Bronchial epithelial cell (primary cell): Measurements from ENCODE around the gene NRXN3. TPM values are rescaled to one million over a fixed set of nuclear protein-coding genes. Genes with fewer than 3 reads are reported as not detected.

Source experiments
- DNase-seq: peaks from one replicate; pipeline ENCODE4 v3.0.0-alpha.2; 2010; ENCODE audit warnings: low read depth
- FAIRE-seq: peaks from 2 replicates; lab custom pipeline; 2011; peaks lifted over from hg19 to GRCh38; lab: Jason Lieb, UNC
- H3K27me3 ChIP-seq: 2 replicates; pipeline ENCODE4 v1.5.1; 2011; ENCODE audit warnings: low read length; ENCODE audit not compliant: control insufficient read depth, insufficient read depth
- H3K36me3 ChIP-seq: 2 replicates; pipeline ENCODE4 v1.5.1; 2011; ENCODE audit warnings: low read length; ENCODE audit not compliant: control insufficient read depth, insufficient read depth
- H3K4me3 ChIP-seq: 2 replicates; pipeline ENCODE4 v1.5.1; 2011; ENCODE audit warnings: mild to moderate bottlenecking, low read depth, low read length, control low read depth
- CTCF ChIP-seq: IDR thresholded peaks from 2 replicates; pipeline ENCODE4 v1.5.1; 2011; ENCODE audit warnings: mild to moderate bottlenecking, moderate library complexity, low read length, control low read depth, inconsistent platforms; ENCODE audit not compliant: insufficient read depth, severe bottlenecking
- total RNA-seq: library from RNA; depleted of rRNA; stranded (reverse); fragments of >200 nt; gene quantifications from 2 replicates; pipeline ENCODE4 v1.2.1, GENCODE V29; 2014

NRXN3 gene
- total RNA-seq, 1 donor from 2014 or later = under 0.01 TPM

GRCh38 chr14:78847801-78848200 is 677.6 kb downstream of the NRXN3 start:
- no peaks in the 10 kb centered on the region for H3K36me3 ChIP-seq
- no peak for TF ChIP-seq CTCF
- no peak for DNase-seq
- no peak overlapping the region for H3K4me3 ChIP-seq
- H3K27me3 ChIP-seq = no peaks in the 10 kb centered on the region
- FAIRE-seq = no peak

GRCh38 chr14:78848234-78848820 is 678.2 kb downstream of the NRXN3 start:
- Histone ChIP-seq H3K4me3 (no peak overlapping the region), H3K27me3 (no peaks in the 10 kb centered on the region), H3K36me3 (no peaks in the 10 kb centered on the region)
- FAIRE-seq (no peak), DNase-seq (peak; percentile 50)
- TF ChIP-seq CTCF = peak; percentile 93

GRCh38 chr14:78849952-78850351 is 679.8 kb downstream of the NRXN3 start:
- DNase-seq (no peak), FAIRE-seq (no peak)
- Histone ChIP-seq H3K4me3 (no peak overlapping the region), H3K27me3 (no peaks in the 10 kb centered on the region), H3K36me3 (no peaks in the 10 kb centered on the region)
- no peak for TF ChIP-seq CTCF

- FAIRE-seq = no peak
- no peak for TF ChIP-seq CTCF
Observed at GRCh38 chr14:78851189-78851588, 681.0 kb downstream of the NRXN3 start.

GRCh38 chr14:78852040-78852439 is 681.9 kb downstream of the NRXN3 start:
- TF ChIP-seq CTCF = no peak
- Histone ChIP-seq H3K36me3 (no peaks in the 10 kb centered on the region), H3K27me3 (no peaks in the 10 kb centered on the region), H3K4me3 (no peak overlapping the region)
- no peak for DNase-seq
- no peak for FAIRE-seq

More at GRCh38 chr14:78851189-78851588, 681.0 kb downstream of the NRXN3 start:
- Histone ChIP-seq H3K4me3 (no peak overlapping the region), H3K27me3 (no peaks in the 10 kb centered on the region), H3K36me3 (no peaks in the 10 kb centered on the region)
- no peak for DNase-seq

GRCh38 chr14:78857974-78858373 is 687.8 kb downstream of the NRXN3 start:
- H3K4me3 ChIP-seq = no peak overlapping the region
- no peaks in the 10 kb centered on the region for H3K27me3 ChIP-seq
- no peak for FAIRE-seq
- H3K36me3 ChIP-seq = no peaks in the 10 kb centered on the region
- DNase-seq = no peak
- TF ChIP-seq CTCF = no peak
